GM23248 (cell line): ENCODE measurements around the gene RDH11. TPM values are rescaled to one million over a fixed set of nuclear protein-coding genes. Genes with fewer than 3 reads are reported as not detected.

Experiments used
- DNase-seq: peaks from one replicate; pipeline ENCODE4 v3.0.0-alpha.2; 2015
- H2AFZ ChIP-seq: fragments of 200-600 bp; sonication (generic); 2 replicates; pipeline ENCODE4 v1.6.1; 2016; ENCODE audit warnings: antibody characterized with exemption
- H3F3A ChIP-seq: fragments of 200-600 bp; sonication (generic); 2 replicates; pipeline ENCODE4 v1.6.1; 2016; ENCODE audit warnings: mild to moderate bottlenecking, antibody characterized with exemption, mixed run types; ENCODE audit not compliant: insufficient read depth
- H3K27ac ChIP-seq: fragments of 200-600 bp; sonication (generic); 2 replicates; pipeline ENCODE4 v1.5.1; 2016; ENCODE audit warnings: mild to moderate bottlenecking
- H3K27me3 ChIP-seq: fragments of 200-600 bp; sonication (generic); replicated peaks from 2 replicates; pipeline ENCODE4 v1.6.1; 2016; ENCODE audit warnings: mild to moderate bottlenecking; ENCODE audit not compliant: insufficient read depth
- H3K36me3 ChIP-seq: fragments of 200-600 bp; sonication (generic); 2 replicates; pipeline ENCODE4 v1.6.1; 2016; ENCODE audit warnings: low read depth, mild to moderate bottlenecking
- H3K4me1 ChIP-seq: fragments of 200-600 bp; sonication (generic); 2 replicates; pipeline ENCODE4 v1.6.1; 2016; ENCODE audit warnings: mild to moderate bottlenecking; ENCODE audit not compliant: insufficient read depth
- H3K4me2 ChIP-seq: fragments of 200-600 bp; sonication (generic); one replicate; pipeline ENCODE4 v1.6.1; 2016; ENCODE audit warnings: mild to moderate bottlenecking; ENCODE audit not compliant: unreplicated experiment
- H3K4me3 ChIP-seq: fragments of 200-600 bp; sonication (generic); 2 replicates; pipeline ENCODE4 v1.5.1; 2016; ENCODE audit warnings: mild to moderate bottlenecking
- H3K79me2 ChIP-seq: fragments of 200-600 bp; sonication (generic); 2 replicates; pipeline ENCODE4 v1.6.1; 2016; ENCODE audit warnings: mild to moderate bottlenecking; ENCODE audit not compliant: insufficient read depth
- H3K9ac ChIP-seq: fragments of 200-600 bp; sonication (generic); 2 replicates; pipeline ENCODE4 v1.6.1; 2016; ENCODE audit warnings: mild to moderate bottlenecking
- H3K9me2 ChIP-seq: fragments of 200-600 bp; sonication (generic); 2 replicates; pipeline ENCODE4 v1.6.1; 2016; ENCODE audit warnings: mixed run types, mild to moderate bottlenecking, moderate library complexity; ENCODE audit not compliant: insufficient read depth
- H3K9me3 ChIP-seq: fragments of 200-600 bp; sonication (generic); one replicate; pipeline ENCODE4 v1.6.1; 2017; ENCODE audit warnings: low read depth
- H4K20me1 ChIP-seq: fragments of 200-600 bp; sonication (generic); 2 replicates; pipeline ENCODE4 v1.6.0; 2016; ENCODE audit not compliant: insufficient read depth
- EZH2 ChIP-seq: fragments of 200-600 bp; sonication (generic); IDR thresholded peaks from 2 replicates; pipeline ENCODE4 v1.6.1; 2018; ENCODE audit warnings: antibody characterized with exemption, mild to moderate bottlenecking; ENCODE audit not compliant: insufficient read depth, poor library complexity, severe bottlenecking
- EZH2phosphoT487 ChIP-seq: fragments of 200-600 bp; sonication (generic); IDR thresholded peaks from 2 replicates; pipeline ENCODE4 v1.6.1; 2018; ENCODE audit warnings: antibody characterized with exemption, moderate library complexity, mild to moderate bottlenecking, low read depth; ENCODE audit not compliant: insufficient read depth
- WGBS, 2 experiments: methylation state at CpG; one replicate each; pipeline ENCODE4 v1.1.6; 2015 to 2017; ENCODE audit warnings: low lambda C conversion rate in 2 of 2, low coverage in 1 of 2; ENCODE audit errors: missing lambda C conversion rate in 2 of 2; 5-methylcytosine and 5-hydroxymethylcytosine counted together
- in situ Hi-C: fragments of 300-500 bp; cut with MboI; formaldehyde crosslinking; loops from 2 replicates; pipeline ENCODE4 v1.15.0; 2020
- polyA plus RNA-seq: library from polyadenylated mRNA; unstranded; fragments of >200 nt; fragmentation: Nextera tagmentation; extraction: Ambion mirVana; gene quantifications from 2 replicates; pipeline ENCODE4 v1.2.1, GENCODE V29; 2016
- small RNA-seq: library from RNA; depleted of rRNA; stranded (forward); fragments of <200 nt; gene quantifications from one replicate; pipeline ENCODE3, GENCODE V24; 2014; ENCODE audit warnings: low read depth, low replicate concordance
- total RNA-seq: library from RNA; depleted of rRNA; stranded (reverse); fragments of >200 nt; shearing (Covaris generic); gene quantifications from 2 replicates; pipeline ENCODE4 v1.2.3, GENCODE V29; 2014; rRNA removed

Gene RDH11
- total and polyA plus RNA-seq, 2 experiments from 2014 or later = 56.7 to 59.1 TPM

- TF ChIP-seq EZH2 (no peak), EZH2phosphoT487 (no peak)
- H3K4me3 ChIP-seq = no peak overlapping the region
- in situ Hi-C loops = no loop called here
- H3K9ac ChIP-seq = no peak overlapping the region
- no peaks in the 10 kb centered on the region for H3K9me2 ChIP-seq
- H3K27me3 ChIP-seq = no peaks in the 10 kb centered on the region
- WGBS, 2 experiments = 89 to 97% methylated on average over 4 of the region's 4 CpGs
- no peaks in the 10 kb centered on the region for H3K79me2 ChIP-seq
- H3K36me3 ChIP-seq = no peaks in the 10 kb centered on the region
- no peak overlapping the region for H2AFZ ChIP-seq
- H3F3A ChIP-seq = no peaks in the 10 kb centered on the region
- H3K27ac ChIP-seq = no peak overlapping the region
- no peaks in the 10 kb centered on the region for H3K9me3 ChIP-seq
- H3K4me1 ChIP-seq = no peaks in the 10 kb centered on the region
- no peaks in the 10 kb centered on the region for H4K20me1 ChIP-seq
- no peak overlapping the region for H3K4me2 ChIP-seq
- DNase-seq = no peak
Measured at GRCh38 chr14:67630186-67630585, 65.4 kb downstream of the RDH11 start.

GRCh38 chr14:67627519-67627918 lies 68.0 kb downstream of the RDH11 start:
- Histone ChIP-seq H3K27me3 (no peaks in the 10 kb centered on the region), H3K4me2 (no peak overlapping the region), H3K9me2 (no peaks in the 10 kb centered on the region), H3K79me2 (no peaks in the 10 kb centered on the region), H3F3A (peaks cover 13% of the 10 kb centered on the region), H3K9me3 (no peaks in the 10 kb centered on the region), H3K4me1 (peaks cover 11% of the 10 kb centered on the region), H3K27ac (no peak overlapping the region), H3K4me3 (no peak overlapping the region), H4K20me1 (no peaks in the 10 kb centered on the region), H2AFZ (no peak overlapping the region), H3K36me3 (no peaks in the 10 kb centered on the region), H3K9ac (no peak overlapping the region)
- in situ Hi-C loops = no loop called here
- no peak for TF ChIP-seq EZH2phosphoT487
- TF ChIP-seq EZH2 = no peak
- no peak for DNase-seq

Small RNA genes lying within 50 kb of the gene (small RNA-seq; reads per million reads assigned to genes)
- gene AL049779.3 = not detected
- not detected for gene RN7SL369P
- gene RNA5SP386 = not detected

Other genes with a start within 250 kb of the RDH11 start
- gene TMEM229B, start 207.0 kb downstream of the RDH11 start, total RNA-seq = 0.65 and 1.1 TPM in 2 replicates
- 0.43 and 0.48 TPM in 2 replicates for gene TMEM229B, start 207.0 kb downstream of the RDH11 start, polyA plus RNA-seq
- under 0.01 TPM in 1 of 2 replicates, not detected in the other for gene PLEKHH1, start 162.5 kb downstream of the RDH11 start, total RNA-seq
- gene PLEKHH1, start 162.5 kb downstream of the RDH11 start, polyA plus RNA-seq = 0.13 TPM in 1 of 2 replicates, not detected in the other
- 10.8 and 27.6 TPM in 2 replicates for gene PIGH, start 95.5 kb downstream of the RDH11 start, total RNA-seq
- gene PIGH, start 95.5 kb downstream of the RDH11 start, polyA plus RNA-seq = 22.4 and 23.4 TPM in 2 replicates
- 6.3 and 8.2 TPM in 2 replicates for gene ARG2, start 75.8 kb downstream of the RDH11 start, total RNA-seq
- gene ARG2, start 75.8 kb downstream of the RDH11 start, polyA plus RNA-seq = 5.6 and 5.8 TPM in 2 replicates
- 61.5 and 64.2 TPM in 2 replicates for gene VTI1B, start 21.1 kb downstream of the RDH11 start, total RNA-seq
- 192 and 207 TPM in 2 replicates for gene VTI1B, start 21.1 kb downstream of the RDH11 start, polyA plus RNA-seq
- gene RDH12, start 6.1 kb upstream of the RDH11 start, total RNA-seq = not detected in 2 replicates
- gene RDH12, start 6.1 kb upstream of the RDH11 start, polyA plus RNA-seq = not detected in 2 replicates
- 10.8 and 11.6 TPM in 2 replicates for gene ZFYVE26, start 120.8 kb upstream of the RDH11 start, total RNA-seq
- gene ZFYVE26, start 120.8 kb upstream of the RDH11 start, polyA plus RNA-seq = 2.7 and 3.9 TPM in 2 replicates
- 4.0 and 7.7 TPM in 2 replicates for gene RAD51B, start 124.0 kb upstream of the RDH11 start, total RNA-seq
- gene RAD51B, start 124.0 kb upstream of the RDH11 start, polyA plus RNA-seq = 8.8 and 9.3 TPM in 2 replicates